DOHH2 (cell line): ENCODE data around the gene ABLIM2.

Source experiments
- H3F3A ChIP-seq: fragments of 200-600 bp; sonication (generic), shearing (Covaris generic); 2 replicates; pipeline ENCODE4 v1.6.0; 2016; ENCODE audit warnings: antibody characterized with exemption, mild to moderate bottlenecking; ENCODE audit not compliant: control insufficient read depth, insufficient read depth
- H3K27ac ChIP-seq: fragments of 200-600 bp; sonication (generic); 2 replicates; pipeline ENCODE4 v1.5.1; 2014; ENCODE audit warnings: low read depth, mild to moderate bottlenecking, low read length, moderate library complexity
- H3K27me3 ChIP-seq: fragments of 200-600 bp; sonication (generic); 2 replicates; pipeline ENCODE4 v1.6.1; 2014; ENCODE audit warnings: mild to moderate bottlenecking, low read length, mixed read lengths; ENCODE audit not compliant: control insufficient read depth
- H3K36me3 ChIP-seq: fragments of 200-600 bp; sonication (generic); 2 replicates; pipeline ENCODE4 v1.6.1; 2014; ENCODE audit warnings: mild to moderate bottlenecking, low read length, moderate library complexity, mixed read lengths; ENCODE audit not compliant: control insufficient read depth
- H3K4me1 ChIP-seq: fragments of 200-600 bp; sonication (generic); 2 replicates; pipeline ENCODE4 v1.6.1; 2014; ENCODE audit warnings: mild to moderate bottlenecking, low read length, mixed read lengths; ENCODE audit not compliant: control insufficient read depth
- H3K4me2 ChIP-seq: fragments of 200-600 bp; sonication (generic); 2 replicates; pipeline ENCODE4 v1.6.0; 2014; ENCODE audit warnings: mild to moderate bottlenecking, low read length, moderate library complexity
- H3K4me3 ChIP-seq: fragments of 200-600 bp; sonication (generic); 2 replicates; pipeline ENCODE4 v1.5.1; 2014; ENCODE audit warnings: mild to moderate bottlenecking, low read length, mixed read lengths
- H3K79me2 ChIP-seq: fragments of 200-600 bp; sonication (generic); 2 replicates; pipeline ENCODE4 v1.6.1; 2014; ENCODE audit warnings: mild to moderate bottlenecking, low read length, mixed read lengths; ENCODE audit not compliant: control insufficient read depth
- H3K9me2 ChIP-seq: fragments of 200-600 bp; sonication (generic); replicated peaks from 2 replicates; pipeline ENCODE4 v1.6.1; 2014; ENCODE audit warnings: mild to moderate bottlenecking, low read length, mixed read lengths; ENCODE audit not compliant: control insufficient read depth
- H3K9me3 ChIP-seq: fragments of 200-600 bp; sonication (generic); 2 replicates; pipeline ENCODE4 v1.6.1; 2014; ENCODE audit warnings: antibody characterized with exemption, low read length, mixed read lengths; ENCODE audit not compliant: control insufficient read depth, insufficient read depth
- H4K20me1 ChIP-seq: fragments of 200-600 bp; sonication (generic); 2 replicates; pipeline ENCODE4 v1.6.0; 2014; ENCODE audit warnings: low read depth, mild to moderate bottlenecking, antibody characterized with exemption, low read length, moderate library complexity; ENCODE audit not compliant: control insufficient read depth, insufficient read depth
- EZH2phosphoT487 ChIP-seq: fragments of 200-600 bp; sonication (generic); IDR thresholded peaks from 2 replicates; pipeline ENCODE4 v1.6.1; 2017; ENCODE audit warnings: borderline replicate concordance, mild to moderate bottlenecking, antibody characterized with exemption, low read length, moderate library complexity, mixed read lengths
- TF ChIP-seq, protein P1 (sequence below): fragments of 200-600 bp; sonication (generic); IDR thresholded peaks from one replicate; pipeline ENCODE4 v1.5.1; 2014; ENCODE audit warnings: antibody characterized with exemption, mild to moderate bottlenecking, low read depth, low read length; ENCODE audit not compliant: poor library complexity, severe bottlenecking

ABLIM2 gene

GRCh38 chr4:8096690-8097061 lies 61.9 kb downstream of the ABLIM2 start:
- no peaks in the 10 kb centered on the region for H3K4me1 ChIP-seq
- no peaks in the 10 kb centered on the region for H4K20me1 ChIP-seq
- no peak overlapping the region for H3K4me3 ChIP-seq
- no peak overlapping the region for H3K27ac ChIP-seq
- H3F3A ChIP-seq: no peaks in the 10 kb centered on the region
- H3K9me2 ChIP-seq: no peaks in the 10 kb centered on the region
- TF ChIP-seq, protein P1, sequence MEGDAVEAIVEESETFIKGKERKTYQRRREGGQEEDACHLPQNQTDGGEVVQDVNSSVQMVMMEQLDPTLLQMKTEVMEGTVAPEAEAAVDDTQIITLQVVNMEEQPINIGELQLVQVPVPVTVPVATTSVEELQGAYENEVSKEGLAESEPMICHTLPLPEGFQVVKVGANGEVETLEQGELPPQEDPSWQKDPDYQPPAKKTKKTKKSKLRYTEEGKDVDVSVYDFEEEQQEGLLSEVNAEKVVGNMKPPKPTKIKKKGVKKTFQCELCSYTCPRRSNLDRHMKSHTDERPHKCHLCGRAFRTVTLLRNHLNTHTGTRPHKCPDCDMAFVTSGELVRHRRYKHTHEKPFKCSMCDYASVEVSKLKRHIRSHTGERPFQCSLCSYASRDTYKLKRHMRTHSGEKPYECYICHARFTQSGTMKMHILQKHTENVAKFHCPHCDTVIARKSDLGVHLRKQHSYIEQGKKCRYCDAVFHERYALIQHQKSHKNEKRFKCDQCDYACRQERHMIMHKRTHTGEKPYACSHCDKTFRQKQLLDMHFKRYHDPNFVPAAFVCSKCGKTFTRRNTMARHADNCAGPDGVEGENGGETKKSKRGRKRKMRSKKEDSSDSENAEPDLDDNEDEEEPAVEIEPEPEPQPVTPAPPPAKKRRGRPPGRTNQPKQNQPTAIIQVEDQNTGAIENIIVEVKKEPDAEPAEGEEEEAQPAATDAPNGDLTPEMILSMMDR: no peak
- no peaks in the 10 kb centered on the region for H3K79me2 ChIP-seq
- peaks cover 9% of the 10 kb centered on the region for H3K9me3 ChIP-seq
- H3K36me3 ChIP-seq: no peaks in the 10 kb centered on the region
- no peaks in the 10 kb centered on the region for H3K27me3 ChIP-seq
- no peak overlapping the region for H3K4me2 ChIP-seq

- Histone ChIP-seq H3K79me2 (no peaks in the 10 kb centered on the region), H3F3A (no peaks in the 10 kb centered on the region), H4K20me1 (no peaks in the 10 kb centered on the region), H3K4me1 (no peaks in the 10 kb centered on the region), H3K4me3 (no peak overlapping the region), H3K36me3 (no peaks in the 10 kb centered on the region), H3K9me2 (no peaks in the 10 kb centered on the region), H3K27ac (no peak overlapping the region), H3K9me3 (peaks cover 9% of the 10 kb centered on the region), H3K27me3 (no peaks in the 10 kb centered on the region), H3K4me2 (no peak overlapping the region)
- TF ChIP-seq, protein P1: no peak
- no peak for TF ChIP-seq EZH2phosphoT487
Observed at GRCh38 chr4:8095956-8096689, 62.5 kb downstream of the ABLIM2 start.

GRCh38 chr4:8093587-8094274 lies 64.9 kb downstream of the ABLIM2 start:
- Histone ChIP-seq H3K27ac (no peak overlapping the region), H3K4me3 (no peak overlapping the region), H3K36me3 (no peaks in the 10 kb centered on the region), H3K9me3 (peaks cover 9% of the 10 kb centered on the region), H3K79me2 (no peaks in the 10 kb centered on the region), H3K4me1 (no peaks in the 10 kb centered on the region), H3K27me3 (no peaks in the 10 kb centered on the region), H4K20me1 (no peaks in the 10 kb centered on the region), H3K4me2 (no peak overlapping the region), H3K9me2 (no peaks in the 10 kb centered on the region), H3F3A (no peaks in the 10 kb centered on the region)
- no peak for TF ChIP-seq EZH2phosphoT487
- TF ChIP-seq, protein P1: no peak
